H1 (cell line): Measurements from ENCODE around the gene MRPL28. TPM values are rescaled to one million over a fixed set of nuclear protein-coding genes. Genes with fewer than 3 reads are reported as not detected.

ENCODE experiments used
- CTCF ChIA-PET: fragments of 300-600 bp; sonication (Branson Sonifier 250); formaldehyde crosslinking; loops from one replicate; lab custom pipeline; 2021; ENCODE audit not compliant: partially characterized antibody; lab: Charles Lee
- POLR2A ChIA-PET: fragments of 300-600 bp; sonication (Branson Sonifier 250); formaldehyde crosslinking; loops from one replicate; lab custom pipeline; 2021; ENCODE audit warnings: inconsistent platforms; ENCODE audit not compliant: partially characterized antibody; lab: Charles Lee
- DNase-seq, 2 experiments: peaks; one replicate each; pipeline versions ENCODE4 v3.0.0 to v3.0.0-alpha.2; 2010 to 2022; ENCODE audit warnings: low spot score in 2 of 2, low read depth in 1 of 2, mixed read lengths in 1 of 2
- FAIRE-seq: peaks from 2 replicates; lab custom pipeline; 2011; peaks lifted over from hg19 to GRCh38; lab: Jason Lieb, UNC
- H2AFZ ChIP-seq: 2 replicates; pipeline ENCODE4 v1.8.1; 2012; ENCODE audit warnings: low read length, inconsistent platforms
- H2AK5ac ChIP-seq: 2 replicates; pipeline ENCODE4 v1.6.1; 2013; ENCODE audit warnings: low read depth, low read length
- H2BK120ac ChIP-seq: replicated peaks from 2 replicates; pipeline ENCODE3; 2013; ENCODE audit warnings: low read depth, low read length, inconsistent platforms
- H2BK12ac ChIP-seq: 2 replicates; pipeline ENCODE4 v1.6.1; 2013; ENCODE audit warnings: low read depth, low read length
- H2BK15ac ChIP-seq: 2 replicates; pipeline ENCODE4 v1.6.1; 2013; ENCODE audit warnings: low read length
- H2BK20ac ChIP-seq: 2 replicates; pipeline ENCODE4 v1.6.1; 2013; ENCODE audit warnings: low read length
- H2BK5ac ChIP-seq: 2 replicates; pipeline ENCODE4 v1.6.1; 2013; ENCODE audit warnings: low read depth, low read length
- H3K14ac ChIP-seq: 2 replicates; pipeline ENCODE4 v1.6.1; 2013; ENCODE audit warnings: inconsistent platforms; ENCODE audit not compliant: insufficient read length
- H3K18ac ChIP-seq: 2 replicates; pipeline ENCODE4 v1.6.1; 2013; ENCODE audit warnings: low read length; ENCODE audit errors: extremely low read depth
- H3K23ac ChIP-seq: 2 replicates; pipeline ENCODE4 v1.6.1; 2013; ENCODE audit warnings: inconsistent platforms; ENCODE audit not compliant: insufficient read length
- H3K23me2 ChIP-seq: 2 replicates; pipeline ENCODE4 v1.6.1; 2013; ENCODE audit warnings: low read depth, low read length
- H3K27ac ChIP-seq: 2 replicates; pipeline ENCODE4 v1.6.1; 2011; ENCODE audit warnings: low read depth, low read length, inconsistent platforms
- H3K27me3 ChIP-seq, 4 experiments: replicated peaks in 1 of 4; 1 replicate in 1 of 4; 2 replicates in 3 of 4; pipeline versions ENCODE4 v1.6.1 to v1.8.1; 2011 to 2013; ENCODE audit warnings: low read length in 3 of 4, mild to moderate bottlenecking in 3 of 4, inconsistent platforms in 2 of 4, mixed read lengths in 2 of 4, moderate library complexity in 1 of 4; ENCODE audit not compliant: control insufficient read depth in 3 of 4, insufficient read depth in 3 of 4; ENCODE audit errors: extremely low read depth in 1 of 4
- H3K36me3 ChIP-seq, 4 experiments: 2 replicates each; pipeline versions ENCODE4 v1.6.1 to v1.8.1; 2011 to 2013; ENCODE audit warnings: mild to moderate bottlenecking in 4 of 4, low read length in 3 of 4, moderate library complexity in 2 of 4, control low read depth in 1 of 4, inconsistent platforms in 1 of 4; ENCODE audit not compliant: insufficient read depth in 4 of 4, control insufficient read depth in 2 of 4
- H3K4ac ChIP-seq: replicated peaks from 2 replicates; pipeline ENCODE3; 2013; ENCODE audit warnings: low read length, low read depth, mixed read lengths, inconsistent platforms; ENCODE audit not compliant: insufficient read length
- H3K4me1 ChIP-seq, 4 experiments: replicated peaks in 1 of 4; 1 replicate in 1 of 4; 2 replicates in 3 of 4; pipeline versions ENCODE4 v1.6.1 to v1.8.1; 2011 to 2013; ENCODE audit warnings: low read length in 3 of 4, inconsistent platforms in 2 of 4, mixed read lengths in 1 of 4; ENCODE audit not compliant: insufficient read depth in 4 of 4, control insufficient read depth in 3 of 4
- H3K4me2 ChIP-seq, 2 experiments: 2 replicates each; pipeline versions ENCODE4 v1.6.1 to v1.8.1; 2011 to 2013; ENCODE audit warnings: low read depth in 2 of 2, low read length in 2 of 2, control low read depth in 1 of 2, inconsistent platforms in 1 of 2, mild to moderate bottlenecking in 1 of 2; ENCODE audit not compliant: insufficient read depth in 1 of 2
- H3K4me3 ChIP-seq, 4 experiments: fragments of 200-600, 300-600 bp in 1 of 4; sonication (generic), shearing (Covaris generic), sonication (Bioruptor Twin) in 1 of 4; 2 replicates each; pipeline versions ENCODE4 v1.5.1 to v1.8.1; 2011 to 2016; ENCODE audit warnings: low read length in 4 of 4, low read depth in 3 of 4, control low read depth in 2 of 4, inconsistent platforms in 2 of 4, mild to moderate bottlenecking in 2 of 4, mixed read lengths in 1 of 4, moderate library complexity in 1 of 4; ENCODE audit not compliant: insufficient read depth in 2 of 4; ENCODE audit errors: extremely low read depth in 1 of 4
- H3K56ac ChIP-seq: replicated peaks from 2 replicates; pipeline ENCODE3; 2013; ENCODE audit warnings: low read depth, mild to moderate bottlenecking, mixed read lengths, low read length, inconsistent platforms; ENCODE audit not compliant: insufficient read length
- H3K79me1 ChIP-seq: 2 replicates; pipeline ENCODE4 v1.6.1; 2013; ENCODE audit warnings: low read depth, low read length, control low read depth
- H3K79me2 ChIP-seq, 2 experiments: 2 replicates each; pipeline versions ENCODE4 v1.6.1 to v1.8.1; 2012 to 2013; ENCODE audit warnings: low read length in 2 of 2, mild to moderate bottlenecking in 2 of 2, inconsistent platforms in 1 of 2; ENCODE audit not compliant: insufficient read depth in 2 of 2, control insufficient read depth in 1 of 2
- H3K9ac ChIP-seq, 4 experiments: replicated peaks in 1 of 4; 1 replicate in 1 of 4; 2 replicates in 3 of 4; pipeline versions ENCODE4 v1.6.1 to v1.8.1; 2011 to 2013; ENCODE audit warnings: low read depth in 3 of 4, low read length in 3 of 4, control low read depth in 2 of 4, mild to moderate bottlenecking in 2 of 4, moderate library complexity in 2 of 4, inconsistent platforms in 1 of 4; ENCODE audit errors: extremely low read depth in 1 of 4
- H3K9me3 ChIP-seq, 2 experiments: 2 replicates each; pipeline versions ENCODE4 v1.6.1 to v1.8.1; 2012 to 2013; ENCODE audit warnings: mild to moderate bottlenecking in 2 of 2, moderate library complexity in 2 of 2, control low read depth in 1 of 2, inconsistent platforms in 1 of 2, low read depth in 1 of 2, low read length in 1 of 2, mixed read lengths in 1 of 2; ENCODE audit not compliant: insufficient read depth in 2 of 2
- H4K20me1 ChIP-seq, 2 experiments: replicated peaks in 1 of 2; 2 replicates each; pipeline versions ENCODE3 to v1.8.1; 2011 to 2013; ENCODE audit warnings: inconsistent platforms in 2 of 2, low read length in 2 of 2, mild to moderate bottlenecking in 1 of 2; ENCODE audit not compliant: insufficient read depth in 2 of 2, control insufficient read depth in 1 of 2
- H4K5ac ChIP-seq: 2 replicates; pipeline ENCODE4 v1.6.1; 2013; ENCODE audit warnings: low read length, low read depth, mixed read lengths, inconsistent platforms; ENCODE audit not compliant: insufficient read length
- H4K8ac ChIP-seq: 2 replicates; pipeline ENCODE4 v1.8.0; 2013; ENCODE audit warnings: mild to moderate bottlenecking, moderate library complexity, low read length, inconsistent platforms; ENCODE audit not compliant: insufficient read depth; ENCODE audit errors: extremely low read depth
- H4K91ac ChIP-seq: replicated peaks from 2 replicates; pipeline ENCODE3; 2013; ENCODE audit warnings: low read length, mixed read lengths, inconsistent platforms; ENCODE audit not compliant: insufficient read length
- CHD1 ChIP-seq: IDR thresholded peaks from 2 replicates; pipeline ENCODE4 v1.6.1; 2012; ENCODE audit warnings: low read depth, low read length, improper control_type of control experiment
- GABPA ChIP-seq: IDR thresholded peaks from 2 replicates; pipeline ENCODE4 v1.6.1; 2011; ENCODE audit warnings: mild to moderate bottlenecking, low read length, moderate library complexity, borderline replicate concordance; ENCODE audit not compliant: insufficient read depth
- HDAC2 ChIP-seq, 2 experiments: fragments of 300-600 bp in 1 of 2; sonication (generic) in 1 of 2; IDR thresholded peaks; 2 replicates each; pipeline ENCODE4 v1.6.1; 2011 to 2012; ENCODE audit warnings: low read depth in 2 of 2, low read length in 2 of 2, mild to moderate bottlenecking in 2 of 2, moderate library complexity in 2 of 2, borderline replicate concordance in 1 of 2, inconsistent platforms in 1 of 2
- JUN ChIP-seq: IDR thresholded peaks from 2 replicates; pipeline ENCODE4 v1.6.1; 2011; ENCODE audit warnings: low read depth, mild to moderate bottlenecking, improper control_type of control experiment, low read length
- KDM1A ChIP-seq: fragments of 200-600, 300-600 bp; sonication (generic); IDR thresholded peaks from 2 replicates; pipeline ENCODE4 v1.7.1; 2016; ENCODE audit warnings: mild to moderate bottlenecking, low read length, borderline replicate concordance
- SIN3A ChIP-seq, 2 experiments: IDR thresholded peaks in 1 of 2; conservative IDR thresholded peaks in 1 of 2; 2 replicates each; pipeline ENCODE4 v1.6.1; 2011 to 2012; ENCODE audit warnings: low read length in 2 of 2, improper control_type of control experiment in 1 of 2, low read depth in 1 of 2, mild to moderate bottlenecking in 1 of 2
- SP1 ChIP-seq: IDR thresholded peaks from 2 replicates; pipeline ENCODE4 v1.6.1; 2011; ENCODE audit warnings: low read depth, low read length
- SP2 ChIP-seq: IDR thresholded peaks from 2 replicates; pipeline ENCODE4 v1.6.1; 2012; ENCODE audit warnings: mild to moderate bottlenecking, low read length, inconsistent platforms
- TCF12 ChIP-seq: IDR thresholded peaks from 2 replicates; pipeline ENCODE4 v1.6.1; 2011; ENCODE audit warnings: low read depth, mild to moderate bottlenecking, low read length
- WGBS, 2 experiments: shearing (Covaris generic) in 1 of 2; methylation state at CpG; one replicate each; pipeline versions ENCODE4 v1.1.6 to v1.1.7; 2013 to 2015; ENCODE audit warnings: low lambda C conversion rate in 2 of 2, mixed read lengths in 2 of 2, inconsistent platforms in 1 of 2, low coverage in 1 of 2, missing lambda C conversion rate in 1 of 2; ENCODE audit not compliant: insufficient replicate concordance in 2 of 2, insufficient coverage in 1 of 2, insufficient read length in 1 of 2; ENCODE audit errors: extremely low coverage in 1 of 2, missing lambda C conversion rate in 1 of 2; 5-methylcytosine and 5-hydroxymethylcytosine counted together
- polyA plus RNA-seq, 7 experiments: library from polyadenylated mRNA; depleted of rRNA in 3 of 7; stranded (reverse) in 5 of 7; unstranded in 2 of 7; fragments of >200 nt in 5 of 7; fragments of 200-250 nt in 2 of 7; gene quantifications; 1 replicate in 5 of 7; 2 replicates in 1 of 7; 4 replicates in 1 of 7; pipeline versions ENCODE4 v1.2.1 to v1.2.3, GENCODE V29; 2011 to 2013; ENCODE audit warnings: missing spikeins in 2 of 7, mixed read lengths in 2 of 7
- total RNA-seq: library from RNA; stranded (reverse); fragmentation: NEBNext Ultra II Directional; extraction: Animal tissue kit (Norgen Biotek cat#: 25700); gene quantifications from 2 replicates; pipeline ENCODE4 v1.2.1, GENCODE V29; 2021
- TF ChIP-seq, protein P1 (sequence below): IDR thresholded peaks from 2 replicates; pipeline ENCODE4 v1.6.1; 2012; ENCODE audit warnings: low read length, inconsistent platforms
- TF ChIP-seq, protein P2 (sequence below): IDR thresholded peaks from 2 replicates; pipeline ENCODE4 v1.6.1; 2011; ENCODE audit warnings: low read depth, mild to moderate bottlenecking, low read length; ENCODE audit not compliant: insufficient read depth

The MRPL28 gene
- total and polyA plus RNA-seq, 2 of the 8 experiments (the other 6 are each of a cell fraction or from before 2014, with no cell fraction given), result 88.9 to 188 TPM

DNA sequence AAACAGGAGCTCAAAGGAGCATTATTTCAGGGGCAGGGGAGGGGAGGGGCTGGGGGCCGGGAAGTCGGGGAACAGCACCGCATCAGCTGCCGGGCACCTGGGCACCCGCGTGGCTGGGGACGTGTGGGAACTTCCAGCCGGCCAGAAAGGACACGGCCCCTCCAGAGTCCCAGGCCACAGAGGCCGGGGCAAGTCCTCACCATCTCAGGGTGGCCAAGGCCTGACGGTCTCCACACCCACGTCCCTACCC is 10.3 kb upstream of the MRPL28 start:
- Histone ChIP-seq H3K14ac (no peak overlapping the region), H2AK5ac (no peak overlapping the region), H2BK120ac (no peak overlapping the region), H3K4me2 (peak overlapping the region; percentile 68 to 93), H4K8ac (no peak overlapping the region), H3K4me3 (peak overlapping the region; percentile 59 to 94 (median 82)), H3K23me2 (peaks cover 13% of the 10 kb centered on the region), H3K4me1 (peaks cover 8 to 28% (median 19%) of the 10 kb centered on the region in 4 experiments), H2BK15ac (peak overlapping the region; percentile 99; the same call in 1 of the 2 replicates), H3K27me3 (peaks cover 0 to 3% (median under 1%) of the 10 kb centered on the region in 4 experiments; a peak in 2 of 7 replicates), H3K79me2 (peaks cover 0 to 24% of the 10 kb centered on the region in 2 experiments; a peak in 2 of 4 replicates), H4K5ac (peak overlapping the region; percentile 28), H2BK5ac (peak overlapping the region; percentile 87; the same call in 1 of the 2 replicates), H3K9ac (peak overlapping the region in 3 of 4 experiments; percentile 42 to 55 (median 50); a peak in 3 of 7 replicates), H4K91ac (no peak overlapping the region), H3K18ac (peak overlapping the region; percentile 48; the same call in 1 of the 2 replicates), H4K20me1 (peaks cover 11 to 24% of the 10 kb centered on the region in 2 experiments), H2BK20ac (no peak overlapping the region), H3K4ac (no peak overlapping the region), H2AFZ (no peak overlapping the region), H3K27ac (peak overlapping the region; percentile 37; the same call in 1 of the 2 replicates), H2BK12ac (peak overlapping the region; percentile 84; the same call in 1 of the 2 replicates), H3K36me3 (peaks cover 0 to 21% (median 7%) of the 10 kb centered on the region in 4 experiments; a peak in 7 of 8 replicates), H3K79me1 (peaks cover 4% of the 10 kb centered on the region; the same call in 1 of the 2 replicates), H3K56ac (no peak overlapping the region), H3K9me3 (no peaks in the 10 kb centered on the region), H3K23ac (no peak overlapping the region)
- ChIA-PET POLR2A (interaction anchor here (0.8 to 3.0 kb wide), 6 partner anchors 10 to 327 kb away, joined by 3 to 22 read pairs (median 4); partner anchors contain the start of genes DECR2, MRPL28, POLR3K and SNRNP25), CTCF (no interaction called here)
- FAIRE-seq (no peak), DNase-seq (no peak)
- WGBS, 2 experiments, result 7% methylated on average over 6 of the region's 12 CpGs; no CpG with 5 or more reads in 1 of the 2 experiments
- TF ChIP-seq, protein P1, sequence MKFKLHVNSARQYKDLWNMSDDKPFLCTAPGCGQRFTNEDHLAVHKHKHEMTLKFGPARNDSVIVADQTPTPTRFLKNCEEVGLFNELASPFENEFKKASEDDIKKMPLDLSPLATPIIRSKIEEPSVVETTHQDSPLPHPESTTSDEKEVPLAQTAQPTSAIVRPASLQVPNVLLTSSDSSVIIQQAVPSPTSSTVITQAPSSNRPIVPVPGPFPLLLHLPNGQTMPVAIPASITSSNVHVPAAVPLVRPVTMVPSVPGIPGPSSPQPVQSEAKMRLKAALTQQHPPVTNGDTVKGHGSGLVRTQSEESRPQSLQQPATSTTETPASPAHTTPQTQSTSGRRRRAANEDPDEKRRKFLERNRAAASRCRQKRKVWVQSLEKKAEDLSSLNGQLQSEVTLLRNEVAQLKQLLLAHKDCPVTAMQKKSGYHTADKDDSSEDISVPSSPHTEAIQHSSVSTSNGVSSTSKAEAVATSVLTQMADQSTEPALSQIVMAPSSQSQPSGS, result no peak
- TF ChIP-seq JUN (no peak), KDM1A (no peak), HDAC2 (IDR thresholded peaks at IDR 0.05; ENCODE audit: borderline replicate concordance in 1 of 2, low read depth in 2 of 2, low read length in 2 of 2) (no peak), CHD1 (no peak), TCF12 (no peak), SIN3A (conservative IDR thresholded peaks at IDR 0.05 in 1 of 2, IDR thresholded peaks at IDR 0.05 in 1 of 2; ENCODE audit: low read depth in 1 of 2, low read length in 2 of 2) (no peak), SP1 (no peak), SP2 (no peak), GABPA (no peak)
- TF ChIP-seq, protein P2, sequence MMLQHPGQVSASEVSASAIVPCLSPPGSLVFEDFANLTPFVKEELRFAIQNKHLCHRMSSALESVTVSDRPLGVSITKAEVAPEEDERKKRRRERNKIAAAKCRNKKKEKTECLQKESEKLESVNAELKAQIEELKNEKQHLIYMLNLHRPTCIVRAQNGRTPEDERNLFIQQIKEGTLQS, result no peak
